HG03064 (cell line): ENCODE measurements around the gene SPIRE1.
"Not testable (repeated sequence)": the region's sequence is repeated elsewhere in the genome, so short reads cannot be mapped to it uniquely, and the experiment has no call there.

Experiments used
- ATAC-seq: cut with Tn5 transposase; IDR thresholded peaks from one replicate; pipeline ENCODE4 v1.9.1; 2021; ENCODE audit warnings: low read depth; ENCODE audit not compliant: unreplicated experiment

Gene SPIRE1

GRCh38 chr18:12647773-12648172 lies 10.1 kb downstream of the SPIRE1 start:
- ATAC-seq = no peak

DNA sequence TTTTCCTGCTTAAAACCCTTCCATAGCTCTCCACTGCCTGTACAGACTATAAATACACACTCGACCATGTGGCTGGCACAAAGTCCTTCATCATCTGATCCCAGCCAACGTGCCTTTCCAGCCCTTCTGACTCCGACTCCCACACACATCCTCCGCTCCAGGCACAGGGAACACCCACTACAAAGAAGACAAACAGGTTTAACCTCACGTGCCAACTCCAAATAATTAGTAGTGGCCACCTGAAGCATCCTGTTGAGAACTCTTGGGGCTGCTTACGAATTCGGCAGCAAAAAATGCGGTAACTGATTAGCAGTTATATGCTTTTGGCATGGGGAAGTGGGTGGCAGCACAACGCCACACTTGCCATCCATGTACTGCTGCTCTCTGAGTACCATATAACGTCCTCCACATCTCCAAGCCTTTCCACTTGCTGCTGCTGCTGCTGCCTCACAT lies 12.1 kb downstream of the SPIRE1 start:
- ATAC-seq = no peak

DNA sequence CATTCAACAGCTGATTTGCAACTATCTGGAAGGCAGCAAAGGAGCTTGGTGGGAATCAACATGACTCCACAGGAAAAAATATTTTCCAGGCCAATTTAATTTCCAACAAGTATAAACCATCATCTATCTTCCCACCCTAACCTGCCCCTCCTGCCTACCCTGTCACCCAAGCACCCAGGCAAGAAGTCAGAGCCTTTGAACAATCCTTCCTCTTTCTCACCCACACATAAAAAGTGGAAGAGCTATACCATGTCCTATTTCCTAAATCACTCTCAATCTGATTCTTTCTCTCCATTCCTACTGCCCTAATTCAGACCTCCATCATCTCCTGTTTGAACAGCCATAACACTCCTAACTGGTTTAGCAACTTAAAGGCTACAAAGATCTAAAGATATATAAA lies 12.7 kb downstream of the SPIRE1 start:
- no peak for ATAC-seq

- not testable (repeated sequence) for ATAC-seq
Measured at GRCh38 chr18:12643756-12644155, 14.2 kb downstream of the SPIRE1 start.

DNA sequence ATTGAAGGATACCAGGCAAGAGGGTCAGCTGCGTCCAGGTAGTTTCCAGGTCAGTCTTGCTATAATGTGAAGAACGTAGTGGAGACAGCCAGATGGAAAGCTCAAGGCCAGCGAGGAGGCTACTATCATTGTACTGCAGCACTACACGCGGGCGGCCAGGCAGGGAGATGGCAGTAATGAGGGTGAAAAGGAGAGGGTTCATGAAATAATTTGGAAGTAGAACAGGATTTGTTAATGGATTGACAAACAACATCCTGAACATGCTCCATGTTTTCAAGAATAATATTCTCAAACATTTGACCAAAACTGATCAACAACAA lies 17.1 kb downstream of the SPIRE1 start:
- ATAC-seq = no peak

DNA sequence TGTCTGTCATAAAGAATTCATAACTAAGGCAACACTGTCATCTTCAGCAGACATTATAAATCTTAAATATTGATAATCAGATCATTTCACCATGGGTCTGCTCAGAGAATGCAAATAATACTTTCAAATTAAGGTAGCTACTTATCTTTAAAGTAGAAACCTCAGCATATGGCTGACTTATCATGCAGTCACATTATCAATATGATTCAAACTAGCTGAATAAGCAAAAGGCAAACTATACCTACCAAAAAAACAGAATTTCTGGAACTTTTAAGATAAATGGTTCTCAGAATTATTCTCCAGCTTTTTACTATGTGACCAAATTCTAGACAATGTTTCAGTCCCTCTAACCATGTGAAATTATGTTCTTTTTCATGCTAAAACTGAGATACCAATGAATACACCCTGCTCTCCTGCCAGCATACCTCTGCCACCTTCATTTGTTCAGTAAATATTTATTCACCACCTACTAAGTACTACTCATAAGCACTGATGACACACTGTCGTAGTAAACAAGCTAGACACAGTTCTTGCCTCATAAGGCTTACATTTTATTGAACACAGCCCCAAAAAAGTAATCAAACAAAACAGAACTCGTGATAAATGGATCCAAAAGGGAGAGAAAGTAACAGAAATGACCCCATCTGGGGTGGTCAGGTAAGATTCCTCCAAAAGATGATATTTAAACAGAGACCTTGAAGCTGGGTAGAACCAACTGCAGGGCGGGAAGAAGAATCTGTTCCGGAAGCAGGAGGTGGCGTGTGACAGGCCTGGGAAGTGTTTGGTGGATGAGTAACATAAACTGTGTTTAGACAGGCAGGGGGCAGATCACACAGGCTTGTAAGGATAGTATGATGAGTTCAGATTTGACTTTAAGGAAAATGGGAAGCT lies 17.7 kb downstream of the SPIRE1 start:
- no peak for ATAC-seq

- ATAC-seq = no peak
Measured at GRCh38 chr18:12638644-12639124, 19.2 kb downstream of the SPIRE1 start.

DNA sequence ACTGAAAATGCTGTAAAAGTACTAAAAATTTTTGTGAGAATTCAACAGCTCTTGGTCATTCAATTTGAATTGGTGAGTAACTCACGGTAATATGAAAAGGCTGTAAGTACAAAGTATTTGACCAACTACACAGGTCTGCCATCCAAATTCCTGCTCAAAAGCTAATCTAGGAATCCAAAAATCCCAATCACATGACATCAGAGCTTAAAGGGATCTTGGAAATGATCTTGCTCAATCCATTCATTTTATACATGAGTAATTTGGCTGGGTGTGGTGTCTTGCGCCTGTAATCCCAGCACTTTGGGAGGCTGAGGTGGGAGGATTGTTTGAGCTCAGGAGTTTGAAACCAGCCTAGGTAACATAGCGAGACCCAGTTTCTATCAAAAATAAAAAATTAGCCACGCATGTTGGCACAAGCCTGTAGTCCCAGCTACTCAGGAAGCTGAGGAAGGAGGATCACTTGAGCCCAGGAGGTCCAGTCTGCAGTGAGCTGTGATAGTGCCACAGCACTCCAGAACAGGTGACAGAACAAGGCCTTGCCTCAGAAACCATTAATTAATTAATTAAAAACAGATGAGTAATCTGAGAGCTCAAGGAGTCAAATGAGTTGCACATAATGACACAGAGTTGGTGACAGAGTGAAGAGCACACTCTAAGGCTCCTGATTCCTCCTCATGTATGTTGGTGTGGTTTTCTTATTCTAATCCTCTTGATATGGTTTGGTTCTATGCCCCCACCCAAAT lies 19.8 kb downstream of the SPIRE1 start:
- ATAC-seq = no peak

GRCh38 chr18:12637393-12637792 lies 20.5 kb downstream of the SPIRE1 start:
- no peak for ATAC-seq

- no peak for ATAC-seq
Measured at GRCh38 chr18:12631831-12632477, 26.0 kb downstream of the SPIRE1 start.

GRCh38 chr18:12630136-12630535 lies 27.8 kb downstream of the SPIRE1 start:
- ATAC-seq = no peak

- no peak for ATAC-seq
Measured at GRCh38 chr18:12628706-12629702, 28.9 kb downstream of the SPIRE1 start.

GRCh38 chr18:12627199-12627598 lies 30.7 kb downstream of the SPIRE1 start:
- not testable (repeated sequence) for ATAC-seq

DNA sequence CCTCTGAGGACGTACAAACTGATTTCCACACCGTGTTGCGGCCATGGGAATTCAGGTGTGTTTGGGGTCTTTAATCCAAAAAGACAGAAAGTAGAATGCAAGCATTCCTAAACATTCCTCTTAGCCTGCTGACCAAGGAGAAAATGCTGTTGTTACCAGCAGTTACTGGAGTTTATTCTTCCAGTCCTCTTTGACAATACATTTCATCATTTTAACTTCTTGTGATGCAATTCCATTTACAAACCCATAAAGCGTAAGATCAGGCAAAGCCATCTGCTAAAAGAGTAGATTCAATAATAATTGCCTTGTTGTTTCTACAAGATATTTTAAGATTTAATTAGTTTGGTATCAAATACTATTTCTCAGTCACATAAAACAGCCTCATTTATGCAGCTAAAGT lies 32.7 kb downstream of the SPIRE1 start:
- ATAC-seq = no peak

GRCh38 chr18:12621742-12622306 lies 36.1 kb downstream of the SPIRE1 start:
- no peak for ATAC-seq

DNA sequence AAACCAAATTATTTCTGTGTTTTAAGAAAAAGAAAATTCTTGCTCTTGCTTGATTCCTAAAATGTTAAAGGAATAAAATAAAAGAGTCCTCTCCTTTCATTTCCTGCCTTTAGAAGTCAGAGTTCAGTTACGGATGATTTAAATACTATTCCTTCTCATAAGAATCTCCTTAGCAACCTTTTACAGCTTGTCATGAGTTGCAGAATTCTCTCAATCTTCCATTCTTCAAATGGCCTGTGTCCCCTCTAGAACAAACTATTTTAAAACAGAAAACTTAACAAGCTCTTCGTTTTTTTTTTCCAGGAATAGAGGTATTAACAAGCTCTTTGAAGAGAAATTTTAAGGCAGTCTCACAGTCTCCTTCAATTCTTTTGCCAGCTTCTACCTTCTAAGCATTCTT lies 42.2 kb downstream of the SPIRE1 start:
- no peak for ATAC-seq

DNA sequence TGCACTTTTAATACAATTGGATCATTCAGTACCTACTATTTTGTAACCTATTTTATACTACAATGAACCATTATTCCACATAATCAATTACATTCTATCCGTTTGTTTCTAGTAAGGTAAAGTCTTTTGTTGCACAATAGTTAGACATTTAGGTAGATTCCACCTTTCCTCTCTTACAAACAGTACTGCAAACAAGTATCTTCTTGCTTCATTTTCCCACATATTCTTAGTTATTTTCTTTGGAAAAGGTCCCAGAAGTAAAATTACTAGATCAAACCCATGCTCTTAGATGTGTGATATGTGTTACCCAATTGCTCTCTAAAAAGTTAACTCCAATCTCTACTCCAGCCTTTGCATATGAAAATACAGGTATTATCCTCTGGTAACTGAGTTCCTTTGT lies 49.6 kb downstream of the SPIRE1 start:
- ATAC-seq = no peak

- no peak for ATAC-seq
Measured at GRCh38 chr18:12606592-12607315, 51.2 kb downstream of the SPIRE1 start.

DNA sequence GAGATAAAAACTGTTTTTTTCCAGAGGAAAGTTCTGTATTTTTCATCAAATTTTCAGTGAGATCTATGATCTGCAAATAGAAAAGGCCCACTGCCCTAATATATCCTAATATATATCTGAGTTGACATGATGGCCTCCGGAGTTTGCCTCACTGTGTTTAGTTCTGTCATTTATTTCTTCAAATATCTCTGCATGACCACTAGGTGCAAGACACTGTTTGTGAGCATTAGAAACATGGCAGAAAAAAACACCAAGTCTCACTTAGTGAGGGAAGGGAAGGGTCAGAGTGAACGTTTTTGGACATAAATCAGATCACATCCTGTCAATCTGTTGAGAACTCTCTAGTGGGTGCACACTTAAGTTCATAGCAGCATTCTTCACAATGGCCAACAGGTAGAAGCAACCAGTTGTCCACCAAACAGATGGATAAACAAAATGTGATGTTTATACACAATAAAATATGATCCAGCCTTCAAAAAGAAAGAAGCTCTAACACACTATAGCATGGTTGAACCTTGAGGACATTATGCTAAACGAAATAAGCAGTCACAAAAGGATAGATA lies 53.4 kb downstream of the SPIRE1 start:
- no peak for ATAC-seq
